RKO (cell line): Measurements from ENCODE around the gene AFF3.
A peak's percentile ranks its signal among the peaks of the same experiment; 100 is the strongest.

ENCODE experiments used
- DNase-seq: peaks from one replicate; pipeline ENCODE4 v3.0.0-alpha.2; 2016; ENCODE audit warnings: low spot score

AFF3 gene

DNA sequence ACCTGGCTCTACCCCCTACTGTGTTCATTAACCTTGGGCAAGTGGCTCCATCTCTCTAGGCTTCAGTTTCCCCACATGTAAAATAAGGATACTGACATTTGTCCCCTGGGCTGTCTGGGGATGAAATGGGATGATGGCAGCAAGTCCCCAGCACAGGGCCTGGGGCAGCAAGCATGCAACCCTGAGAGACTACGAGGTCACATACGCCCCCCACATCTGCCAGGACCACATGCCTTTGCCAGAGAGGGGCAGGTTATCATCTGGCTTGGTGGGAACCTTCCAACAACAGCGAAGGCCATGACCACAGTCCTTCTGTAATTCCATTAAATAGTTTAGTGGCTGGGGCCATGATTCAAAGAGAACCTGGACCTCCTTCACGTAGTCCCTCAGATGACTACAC is 506.7 kb downstream of the AFF3 start:
- DNase-seq: no peak

DNA sequence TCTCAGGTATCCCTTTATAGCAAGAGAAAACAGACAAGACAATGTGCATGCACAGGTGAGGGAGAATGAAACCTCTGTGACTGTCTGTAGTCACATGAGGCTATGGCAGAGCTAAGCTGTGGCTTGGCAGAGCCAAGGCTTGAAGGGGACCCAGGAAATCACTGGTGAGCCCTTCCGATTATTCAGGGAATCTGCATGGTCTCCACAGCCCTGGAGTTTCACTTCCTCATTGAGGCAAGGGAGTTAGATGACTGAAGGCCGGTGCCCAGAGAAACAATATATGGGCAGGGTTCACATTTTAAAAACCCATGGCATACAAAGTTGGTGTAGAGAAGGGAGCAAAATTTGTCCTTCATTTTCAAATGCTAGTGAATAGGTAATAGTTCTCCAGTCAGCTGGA is 508.2 kb downstream of the AFF3 start:
- no peak for DNase-seq

DNA sequence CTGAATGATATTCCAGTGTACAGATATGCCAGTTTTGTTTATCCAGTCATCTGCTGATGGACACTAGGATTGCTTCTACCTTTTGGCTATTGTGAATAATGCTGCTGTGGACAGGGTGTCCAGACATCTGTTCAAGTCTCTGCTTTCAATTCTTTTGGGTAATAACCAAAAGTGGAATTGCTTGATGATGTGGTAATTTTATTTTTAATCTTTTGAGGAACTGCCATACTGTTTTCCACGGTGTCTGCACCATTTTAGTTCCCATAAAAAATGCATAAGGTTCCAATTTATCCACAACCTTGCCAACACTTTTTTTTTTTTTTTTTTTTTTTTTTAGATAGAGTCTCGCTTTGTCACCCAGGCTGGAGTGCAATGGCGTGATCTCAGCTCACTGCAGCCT is 510.7 kb downstream of the AFF3 start:
- DNase-seq: no peak

DNA sequence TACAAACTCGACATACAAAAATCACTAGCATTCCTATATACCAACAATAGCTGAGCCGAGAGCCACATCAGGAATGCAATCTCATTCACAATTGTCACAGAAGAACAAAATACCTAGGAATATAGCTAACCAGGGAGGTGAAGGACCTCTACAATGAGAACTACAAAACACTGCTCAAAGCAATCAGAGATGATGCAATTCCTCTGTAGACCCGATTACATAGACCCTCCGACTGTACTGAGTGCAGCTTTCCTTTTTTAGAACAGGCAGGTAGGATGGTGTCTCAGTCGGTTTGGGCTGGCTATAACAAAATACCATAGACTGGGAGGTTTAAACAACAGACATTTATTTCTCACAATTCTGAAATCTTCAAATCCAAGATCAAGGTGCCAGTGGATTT is 513.1 kb downstream of the AFF3 start:
- no peak for DNase-seq

DNA sequence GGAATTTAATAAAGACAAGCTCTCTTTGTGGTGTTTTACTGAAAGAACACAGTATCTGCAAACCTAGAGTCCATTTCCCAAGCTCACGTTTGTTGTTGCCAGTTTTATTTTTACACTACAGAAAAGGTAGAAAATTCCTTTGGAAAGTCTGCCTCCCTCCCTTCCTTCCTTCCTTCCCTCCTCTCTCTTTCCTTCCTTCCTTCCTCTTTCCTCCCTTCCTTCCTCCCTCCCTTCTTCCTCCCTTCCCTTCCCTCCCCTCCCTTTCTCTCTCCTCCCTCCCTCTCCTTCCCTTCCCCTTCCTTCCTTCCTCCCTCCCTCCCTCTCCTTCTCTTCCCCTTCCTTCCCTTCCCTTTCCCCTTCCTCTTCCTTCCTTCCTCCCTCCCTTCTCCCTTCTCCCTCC is 516.2 kb downstream of the AFF3 start:
- no peak for DNase-seq

DNA sequence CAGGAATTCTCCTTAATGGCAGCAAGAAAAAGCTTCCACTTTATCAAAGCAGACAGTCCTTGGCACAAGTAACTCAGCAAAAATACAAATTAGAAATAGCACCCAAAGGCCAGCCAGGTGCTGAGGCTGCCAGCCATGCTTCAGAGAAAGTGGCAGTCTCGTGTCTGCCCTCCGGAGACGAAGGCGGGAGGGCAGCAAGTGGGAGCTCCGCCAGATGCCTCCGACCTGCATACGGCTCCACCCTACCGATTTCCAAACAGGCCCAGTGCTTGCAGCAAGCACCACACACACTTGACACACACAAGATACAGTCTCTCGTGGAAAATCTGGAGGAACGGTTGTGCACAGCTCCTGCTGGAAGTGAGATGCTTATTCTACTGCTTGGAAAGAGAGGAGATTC is 517.7 kb downstream of the AFF3 start:
- no peak for DNase-seq

DNA sequence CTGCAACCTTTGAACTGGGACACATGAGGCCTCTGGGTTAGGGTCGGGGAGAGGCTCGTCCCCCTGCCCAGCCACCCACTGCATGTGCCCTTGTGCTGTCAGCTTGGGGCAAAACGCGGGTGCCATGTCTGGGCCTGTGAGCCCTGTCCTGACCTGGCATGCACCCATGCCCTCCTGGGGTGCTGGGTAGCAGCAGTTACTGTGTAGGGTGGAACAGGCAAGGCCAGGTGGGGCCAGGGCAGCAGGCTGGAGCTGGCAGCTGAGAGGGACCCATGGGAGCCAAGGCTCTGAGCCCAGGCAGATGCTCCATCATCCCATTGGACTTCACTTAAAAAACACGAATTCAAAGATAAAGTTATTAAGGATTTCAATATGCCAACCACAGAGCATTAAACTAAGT is 518.8 kb downstream of the AFF3 start:
- no peak for DNase-seq

DNA sequence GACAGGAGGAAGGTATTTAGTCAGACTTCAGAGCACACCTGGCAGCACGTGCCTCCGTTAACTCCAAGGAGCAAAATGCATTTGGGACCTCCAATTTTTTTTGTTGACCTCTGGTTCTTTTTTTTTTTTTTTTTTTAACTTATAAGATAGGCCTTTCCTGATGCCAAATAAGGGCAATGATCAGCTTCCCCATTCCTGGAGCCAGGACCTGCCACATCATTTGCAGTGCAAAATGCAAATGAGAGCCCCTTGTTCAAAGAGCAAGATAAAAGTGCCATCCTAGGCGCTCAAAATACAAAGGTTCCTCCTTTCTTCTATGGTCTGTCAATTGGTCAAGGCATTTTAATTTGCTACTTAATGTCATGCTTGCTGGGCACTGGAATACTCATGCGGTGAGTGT is 519.4 kb downstream of the AFF3 start:
- DNase-seq: no peak

DNA sequence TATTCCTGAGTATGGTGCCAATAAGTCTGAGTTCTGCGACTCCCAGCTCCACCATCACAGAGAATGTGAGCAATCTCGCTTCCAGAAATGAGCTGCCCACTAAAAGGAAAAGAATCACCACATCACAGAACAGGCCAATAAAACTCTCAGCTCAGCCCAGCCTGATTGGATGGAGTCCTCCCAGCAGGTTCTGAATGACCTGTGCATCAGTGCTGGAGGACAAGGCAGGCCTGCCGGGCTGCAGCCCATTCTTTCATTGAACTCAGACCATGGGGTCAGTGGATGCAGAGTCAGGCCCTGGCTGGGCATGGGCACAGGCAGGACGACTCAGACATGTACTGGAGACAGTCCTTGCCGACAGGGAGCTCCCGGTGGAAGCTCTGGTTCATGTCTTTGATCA is 519.9 kb downstream of the AFF3 start:
- no peak for DNase-seq

DNA sequence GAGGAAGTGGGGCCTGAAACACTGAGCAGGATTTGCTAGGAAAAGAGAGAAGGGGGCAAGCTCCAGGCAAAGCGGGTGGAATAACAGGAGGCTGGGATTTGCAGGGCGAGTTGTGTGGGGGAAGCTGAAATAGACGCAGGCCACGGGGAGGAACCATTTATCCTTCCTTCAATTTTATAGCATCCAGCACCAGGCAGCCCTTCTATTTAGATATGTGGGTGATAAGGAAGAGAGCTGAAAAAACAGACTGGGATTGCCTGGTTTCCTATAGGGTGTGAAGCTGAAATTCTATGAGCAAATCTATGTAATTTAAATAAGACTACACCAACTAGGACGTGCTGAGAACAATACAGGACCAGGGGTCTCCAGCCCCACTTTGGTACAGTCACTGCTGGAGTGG is 520.6 kb downstream of the AFF3 start:
- no peak for DNase-seq

DNA sequence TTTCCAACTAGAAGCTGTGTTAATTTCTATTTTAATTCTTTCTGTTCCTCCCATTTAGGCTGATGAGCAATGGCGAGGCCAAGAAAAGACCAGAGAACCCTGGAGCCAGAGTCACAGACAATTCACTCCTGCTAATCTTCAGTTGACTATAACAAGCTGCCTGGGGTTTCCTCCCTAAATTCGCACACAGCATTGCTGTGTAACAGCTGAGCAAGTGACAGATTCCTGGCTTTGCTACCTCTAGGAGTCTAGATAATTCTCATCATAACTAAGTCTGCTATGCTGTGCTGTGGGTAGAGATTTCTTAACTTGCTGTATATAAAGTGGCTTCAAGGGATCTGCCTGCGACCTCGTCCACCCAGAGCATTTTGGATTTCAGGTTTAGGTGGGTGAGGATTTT is 521.3 kb downstream of the AFF3 start:
- DNase-seq: no peak

DNA sequence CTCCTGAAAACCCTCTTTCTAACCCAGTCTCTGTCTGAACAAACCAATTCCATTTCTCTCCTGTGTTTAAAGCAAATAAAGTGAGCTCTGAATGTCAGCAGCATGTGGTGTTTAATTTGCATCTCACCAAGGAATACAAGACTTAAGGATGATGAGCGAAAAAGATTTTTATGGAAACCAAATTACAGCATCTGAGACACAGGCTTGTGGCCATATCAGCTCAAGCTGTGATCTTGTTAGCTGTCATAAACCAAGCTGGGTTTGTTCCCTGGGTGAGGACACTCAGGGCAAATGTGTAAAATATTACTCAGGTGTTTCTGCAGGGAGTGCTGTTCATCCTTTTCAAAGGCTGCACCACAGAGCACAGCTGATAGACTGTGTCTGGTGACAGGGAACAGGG is 523.2 kb downstream of the AFF3 start:
- no peak for DNase-seq

DNA sequence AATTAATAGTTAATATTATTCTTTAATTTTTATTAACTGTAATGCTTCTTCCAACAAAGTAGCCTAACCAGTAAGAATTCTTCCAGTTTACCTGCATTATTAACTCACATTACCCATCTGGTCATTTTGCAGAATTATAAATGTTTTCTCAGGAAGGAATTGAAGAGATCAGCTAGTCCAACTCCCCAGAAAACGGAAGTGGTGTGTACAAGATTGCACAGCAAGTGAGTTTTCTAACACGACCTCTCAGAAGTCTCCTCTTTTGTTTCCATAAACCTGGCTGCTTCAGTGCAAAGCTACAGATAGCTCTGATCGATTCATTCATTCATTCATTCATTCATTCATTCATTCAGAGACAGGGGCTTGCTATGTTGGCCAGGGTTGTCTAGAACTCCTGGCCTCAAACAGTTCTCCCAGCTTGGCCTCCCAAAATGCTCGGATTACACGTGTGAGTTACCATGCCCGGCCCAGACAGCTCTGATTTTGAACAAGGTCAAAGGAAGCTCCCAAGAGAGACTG is 523.8 kb downstream of the AFF3 start:
- no peak for DNase-seq

DNA sequence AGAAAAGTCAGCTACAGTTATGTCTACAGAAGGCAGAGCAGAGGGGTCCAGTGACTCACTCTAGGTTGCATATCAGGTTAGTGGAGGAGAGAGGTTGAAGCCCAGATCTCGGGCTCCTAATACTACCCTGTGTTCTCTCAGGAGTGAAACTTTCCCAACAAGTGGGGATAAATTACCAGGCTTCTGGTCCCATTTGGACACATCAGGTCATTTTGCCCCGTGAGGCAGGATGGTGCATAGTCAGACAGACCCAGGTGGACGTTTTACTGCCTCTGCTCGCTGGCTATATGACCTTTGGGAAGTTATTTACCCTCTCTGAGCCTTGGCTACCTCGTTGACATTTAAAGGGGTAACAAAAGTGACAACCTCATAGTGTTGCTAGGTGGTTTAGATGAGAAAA is 524.6 kb downstream of the AFF3 start:
- DNase-seq: no peak

DNA sequence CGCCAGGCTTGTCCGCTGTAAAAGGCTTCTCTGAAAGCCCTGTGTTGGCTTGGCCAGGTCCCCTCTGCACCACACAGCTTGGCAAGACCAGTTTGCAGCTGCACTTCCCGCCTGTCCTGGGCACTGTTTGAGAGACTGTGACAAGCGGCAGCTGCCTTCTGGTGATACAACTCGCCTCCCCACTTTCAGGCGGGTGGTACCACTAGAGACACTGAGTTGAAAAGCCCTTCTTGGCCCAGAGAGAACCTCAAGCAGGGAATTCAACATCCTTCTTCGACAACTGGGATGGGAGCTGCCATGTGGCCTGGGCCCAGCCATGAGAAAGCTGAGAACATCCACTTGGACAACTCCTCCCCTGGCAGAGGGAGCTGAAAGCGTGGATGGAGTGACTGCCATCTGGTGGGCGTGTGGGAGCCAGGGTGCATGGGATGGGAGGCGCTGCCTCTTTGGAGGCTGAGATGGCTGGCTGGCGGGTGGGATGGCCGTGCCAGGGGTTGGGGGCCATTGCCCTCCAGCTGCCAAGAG is 527.1 kb downstream of the AFF3 start:
- DNase-seq: peak; percentile 11

DNA sequence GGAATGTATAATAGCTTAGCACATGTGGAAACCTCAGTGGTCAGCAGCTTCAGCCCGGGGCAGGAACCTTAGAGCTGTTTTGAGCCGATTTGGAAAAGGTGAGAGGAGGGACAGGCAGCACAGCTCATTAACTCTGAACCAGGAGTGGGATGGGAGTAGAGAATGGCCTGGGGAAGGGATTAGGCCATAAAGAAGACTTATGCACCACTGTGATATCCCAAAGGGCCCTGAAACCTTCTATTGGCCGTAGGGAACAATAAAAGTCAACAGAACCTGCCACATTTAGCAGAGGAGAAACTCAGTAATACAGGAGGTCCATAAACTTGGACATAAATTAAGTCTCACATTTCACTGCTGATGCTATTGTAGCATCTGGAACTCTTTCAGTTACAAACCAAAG is 528.4 kb downstream of the AFF3 start:
- no peak for DNase-seq

DNA sequence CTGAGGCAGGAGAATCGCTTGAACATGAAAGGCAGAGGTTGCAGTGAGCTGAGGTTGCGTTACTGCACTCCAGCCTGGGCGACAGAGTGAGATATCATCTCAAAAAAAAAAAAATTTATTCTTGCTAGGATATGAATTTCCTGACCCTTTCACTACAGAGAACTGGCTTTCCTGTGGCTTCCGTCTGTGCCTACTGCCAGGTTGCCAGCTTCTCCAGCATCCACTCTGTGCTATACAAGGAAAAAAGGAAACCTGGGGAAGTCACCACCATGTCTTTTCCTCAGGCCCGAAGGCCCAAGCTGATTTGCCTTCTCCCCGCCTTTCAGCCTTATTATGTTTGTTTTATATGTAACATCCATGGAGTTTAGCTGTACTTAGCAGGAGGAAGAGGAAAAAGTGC is 530.6 kb downstream of the AFF3 start:
- DNase-seq: no peak

DNA sequence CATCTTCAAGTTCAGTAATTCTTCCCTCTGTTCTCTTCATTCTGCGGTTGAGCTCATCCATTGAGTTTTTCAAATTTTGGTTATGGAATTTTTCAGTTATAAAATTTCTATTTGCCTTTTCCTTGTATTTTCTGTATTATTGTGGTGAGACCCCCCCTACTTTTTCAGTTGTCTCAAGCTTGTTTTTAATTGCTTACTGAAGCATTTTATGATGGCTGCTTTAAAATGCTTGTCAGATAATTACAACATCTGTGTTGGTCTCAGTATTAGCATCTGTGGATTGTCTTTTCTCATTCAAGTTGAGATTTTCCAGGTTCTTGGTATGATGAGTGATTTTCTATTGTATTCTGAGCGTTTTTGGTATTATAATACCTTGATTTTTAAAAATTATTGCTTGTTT is 531.4 kb downstream of the AFF3 start:
- DNase-seq: no peak

DNA sequence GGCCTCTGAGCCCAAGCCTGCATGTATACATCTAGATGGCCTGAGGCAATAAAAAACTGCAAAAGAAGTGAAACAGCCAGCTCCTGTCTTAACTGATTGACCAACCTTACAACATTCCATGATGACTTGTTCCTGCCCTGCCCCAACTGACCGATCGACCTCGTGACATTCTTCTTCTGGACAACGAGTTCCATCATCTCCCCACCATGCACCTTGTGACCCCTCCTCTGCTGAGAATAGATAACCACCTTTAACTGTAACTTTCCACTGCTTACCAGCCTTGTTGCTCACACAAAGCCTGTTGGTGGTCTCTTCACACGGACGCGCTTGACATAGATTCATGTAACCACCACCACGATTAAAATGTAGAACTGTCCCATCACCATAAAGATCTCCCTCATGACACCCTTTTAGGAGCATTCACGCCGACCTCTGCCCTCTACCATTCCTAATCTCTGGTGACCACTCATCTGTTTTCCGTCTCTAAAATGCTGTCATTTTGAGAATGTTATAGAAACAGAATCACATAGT is 532.5 kb downstream of the AFF3 start:
- DNase-seq: no peak

DNA sequence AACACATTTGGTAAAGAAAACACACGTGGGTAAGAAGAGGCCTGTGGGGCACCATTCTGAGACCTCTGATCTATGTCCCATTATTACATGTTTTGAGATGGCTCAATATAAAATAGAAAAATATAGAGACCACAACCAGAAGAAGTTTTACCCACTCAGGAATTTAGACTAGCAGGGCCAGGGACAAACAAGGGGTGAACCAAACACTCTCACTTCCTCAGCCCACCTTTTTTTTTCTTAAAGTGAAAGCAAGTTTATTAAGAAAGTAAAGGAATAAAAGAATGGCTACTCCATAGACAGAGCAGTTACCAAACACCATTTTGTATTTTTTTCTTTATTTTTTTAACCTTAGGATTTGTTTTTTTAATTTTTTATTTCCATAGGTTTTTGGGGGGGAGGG is 533.5 kb downstream of the AFF3 start:
- no peak for DNase-seq

DNA sequence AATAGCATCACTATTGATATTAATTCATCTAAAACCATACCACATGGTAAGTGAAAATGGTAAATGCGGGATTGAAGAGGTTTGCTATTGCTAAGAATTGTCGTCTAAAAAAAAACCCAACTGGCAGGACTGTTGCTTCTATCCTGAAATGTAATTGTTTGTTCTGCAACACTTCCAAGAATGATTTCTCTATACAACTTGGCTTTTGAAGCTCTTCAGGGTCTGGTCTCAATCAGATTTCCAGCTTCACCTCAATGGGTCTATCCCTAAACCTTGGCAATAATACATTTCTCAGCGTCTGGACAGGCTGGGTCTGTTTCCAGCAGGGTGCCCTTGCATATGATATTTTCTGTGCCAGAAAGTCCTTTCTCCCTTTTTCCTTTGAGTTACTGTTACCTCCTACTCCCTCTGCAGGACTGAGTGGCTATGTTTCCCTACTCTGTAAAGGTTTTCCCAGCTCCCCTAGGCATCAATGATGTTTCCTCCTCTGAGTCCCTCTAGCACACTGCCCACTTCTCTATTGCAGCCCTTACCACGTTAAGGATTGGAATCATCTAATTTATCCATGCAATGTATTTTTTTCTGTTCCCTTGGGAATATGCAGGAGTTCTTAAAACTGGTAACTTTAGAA is 534.4 kb downstream of the AFF3 start:
- DNase-seq: no peak

DNA sequence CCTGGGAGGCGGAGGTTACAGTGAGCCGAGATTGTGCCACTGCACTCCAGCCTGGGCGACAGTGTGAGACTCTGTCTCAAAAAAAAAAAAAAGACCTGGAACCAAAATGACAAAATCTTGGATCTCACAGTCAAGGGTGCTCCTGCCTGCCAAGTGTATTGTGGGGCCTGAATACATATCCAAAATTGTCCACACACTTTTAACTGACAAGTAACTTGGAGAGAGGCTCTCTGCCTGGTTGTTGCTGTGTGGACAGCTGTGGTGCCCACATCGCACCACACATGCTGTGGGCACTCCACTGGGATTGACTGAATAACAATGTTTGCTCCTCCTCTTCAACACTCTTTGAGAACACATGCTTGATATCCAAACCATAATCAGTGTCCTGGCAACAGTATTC is 534.9 kb downstream of the AFF3 start:
- no peak for DNase-seq

DNA sequence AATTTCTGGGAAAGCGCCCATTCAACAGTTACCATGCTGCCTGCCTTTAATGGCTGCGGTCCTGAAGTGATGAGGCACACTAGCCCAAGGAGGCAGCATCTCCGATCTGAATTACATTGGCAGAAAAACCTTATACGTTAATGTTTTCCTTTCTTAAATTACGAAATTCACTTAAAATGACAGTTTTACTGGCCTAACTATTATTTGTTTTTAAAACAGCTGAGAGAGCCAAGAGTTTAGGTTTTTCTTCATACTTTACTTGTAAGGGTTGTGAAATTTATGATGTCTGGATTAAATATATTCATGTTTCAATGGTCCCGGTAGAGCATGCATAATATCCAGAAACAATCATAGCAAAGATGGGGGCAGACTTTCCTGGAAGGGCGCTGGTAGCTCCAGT is 537.4 kb downstream of the AFF3 start:
- no peak for DNase-seq

DNA sequence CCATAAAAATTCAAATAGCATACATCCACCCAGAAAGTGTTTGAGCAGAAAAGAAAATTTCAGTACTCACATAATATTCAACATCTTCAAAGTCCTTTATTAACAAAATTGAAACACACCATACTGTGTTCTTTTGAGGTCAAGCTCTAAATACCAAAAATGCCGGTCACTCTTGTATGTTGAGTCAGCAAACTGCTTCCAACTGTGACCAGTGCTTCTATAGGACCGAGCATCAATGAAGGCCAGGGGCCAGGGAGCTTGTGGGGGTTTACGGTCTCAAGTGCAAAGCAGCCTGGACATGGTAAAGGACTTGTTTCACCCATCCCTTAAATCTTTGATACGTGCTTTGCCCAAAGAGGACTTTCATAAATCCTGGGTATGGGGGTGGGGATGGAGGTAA is 539.9 kb downstream of the AFF3 start:
- DNase-seq: no peak
